Inferior parietal cortex (tissue), 1 donor: ENCODE results near the gene TGOLN2.
"Not testable (repeated sequence)": the region's sequence is repeated elsewhere in the genome, so short reads cannot be mapped to it uniquely, and the experiment has no call there.

Experiments used
- DNase-seq: peaks from one replicate; pipeline ENCODE4 v3.0.0-alpha.2; 2016; ENCODE audit errors: extremely low spot score

Gene TGOLN2

GRCh38 chr2:85327822-85328617 is at the start of gene TGOLN2:
TGOLN2 (minus strand) TSS chr2:85327989; CDS start chr2:85327962, 27 bp downstream.
- DNase-seq = peak; percentile 93

- DNase-seq = no peak
Observed at GRCh38 chr2:85377083-85377482, 49.3 kb upstream of the TGOLN2 start.

- no peak for DNase-seq
Observed at GRCh38 chr2:85376291-85377065, 48.7 kb upstream of the TGOLN2 start.

GRCh38 chr2:85371045-85371444 is 43.3 kb upstream of the TGOLN2 start:
- DNase-seq = no peak

- no peak for DNase-seq
Observed at GRCh38 chr2:85369500-85369899, 41.7 kb upstream of the TGOLN2 start.

- DNase-seq = no peak
Observed at GRCh38 chr2:85368921-85369320, 41.1 kb upstream of the TGOLN2 start.

GRCh38 chr2:85367180-85367579 is 39.4 kb upstream of the TGOLN2 start:
- DNase-seq = no peak

- not testable (repeated sequence) for DNase-seq
Observed at GRCh38 chr2:85362653-85363387, 35.0 kb upstream of the TGOLN2 start.

GRCh38 chr2:85357736-85358135 is 29.9 kb upstream of the TGOLN2 start:
- no peak for DNase-seq

- no peak for DNase-seq
Observed at GRCh38 chr2:85356186-85356585, 28.4 kb upstream of the TGOLN2 start.

- no peak for DNase-seq
Observed at GRCh38 chr2:85355521-85355920, 27.7 kb upstream of the TGOLN2 start.

GRCh38 chr2:85355073-85355410 is 27.3 kb upstream of the TGOLN2 start:
- no peak for DNase-seq

GRCh38 chr2:85354286-85355072 is 26.7 kb upstream of the TGOLN2 start, which contains the start of the genes ELMOD3 and RETSAT:
ELMOD3 (plus strand) TSS chr2:85354769; CDS start chr2:85357199, 2,430 bp downstream.
RETSAT (minus strand) TSS chr2:85354528; CDS start chr2:85354507, 21 bp downstream.
- DNase-seq = peak; percentile 99

GRCh38 chr2:85353876-85354285 is 26.1 kb upstream of the TGOLN2 start:
- DNase-seq = no peak

- DNase-seq = no peak
Observed at GRCh38 chr2:85347599-85347998, 19.8 kb upstream of the TGOLN2 start.

- DNase-seq = no peak
Observed at GRCh38 chr2:85344356-85344954, 16.7 kb upstream of the TGOLN2 start.

GRCh38 chr2:85343207-85343895 is 15.6 kb upstream of the TGOLN2 start:
- DNase-seq = not testable (repeated sequence)

- no peak for DNase-seq
Observed at GRCh38 chr2:85342156-85342555, 14.4 kb upstream of the TGOLN2 start.

- no peak for DNase-seq
Observed at GRCh38 chr2:85341269-85342029, 13.7 kb upstream of the TGOLN2 start.
